ENCODE data around the gene CAV1.

DNA sequence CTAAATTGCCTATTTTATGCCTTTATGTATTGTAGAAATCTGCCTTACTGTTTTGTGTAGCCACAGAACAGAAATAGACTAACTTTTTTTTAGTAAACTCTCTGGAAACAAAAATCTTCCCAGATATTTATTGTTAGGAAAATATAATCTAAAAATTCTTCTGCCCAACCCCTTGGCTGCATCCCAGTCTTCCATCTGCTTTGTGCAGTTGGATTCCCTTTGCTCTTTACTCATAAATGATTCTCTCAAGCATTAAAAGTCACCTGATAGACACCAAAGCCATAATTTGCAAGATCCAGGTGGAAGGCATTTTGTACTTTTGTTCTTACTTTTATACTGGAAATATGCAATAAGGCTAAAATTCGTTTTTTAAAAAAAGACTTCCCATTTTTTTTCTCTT is 31.4 kb upstream of the CAV1 start:
- TF ChIP-seq, protein P1, sequence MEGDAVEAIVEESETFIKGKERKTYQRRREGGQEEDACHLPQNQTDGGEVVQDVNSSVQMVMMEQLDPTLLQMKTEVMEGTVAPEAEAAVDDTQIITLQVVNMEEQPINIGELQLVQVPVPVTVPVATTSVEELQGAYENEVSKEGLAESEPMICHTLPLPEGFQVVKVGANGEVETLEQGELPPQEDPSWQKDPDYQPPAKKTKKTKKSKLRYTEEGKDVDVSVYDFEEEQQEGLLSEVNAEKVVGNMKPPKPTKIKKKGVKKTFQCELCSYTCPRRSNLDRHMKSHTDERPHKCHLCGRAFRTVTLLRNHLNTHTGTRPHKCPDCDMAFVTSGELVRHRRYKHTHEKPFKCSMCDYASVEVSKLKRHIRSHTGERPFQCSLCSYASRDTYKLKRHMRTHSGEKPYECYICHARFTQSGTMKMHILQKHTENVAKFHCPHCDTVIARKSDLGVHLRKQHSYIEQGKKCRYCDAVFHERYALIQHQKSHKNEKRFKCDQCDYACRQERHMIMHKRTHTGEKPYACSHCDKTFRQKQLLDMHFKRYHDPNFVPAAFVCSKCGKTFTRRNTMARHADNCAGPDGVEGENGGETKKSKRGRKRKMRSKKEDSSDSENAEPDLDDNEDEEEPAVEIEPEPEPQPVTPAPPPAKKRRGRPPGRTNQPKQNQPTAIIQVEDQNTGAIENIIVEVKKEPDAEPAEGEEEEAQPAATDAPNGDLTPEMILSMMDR (optimal IDR thresholded peaks at IDR 0.05 in 1 of 3, IDR thresholded peaks at IDR 0.05 in 1 of 3, conservative IDR thresholded peaks at IDR 0.05 in 1 of 3; ENCODE audit: extremely low read depth in 1 of 3, insufficient read depth in 2 of 3, low read length in 3 of 3): no peak
- no peak for TF ChIP-seq EZH2 (IDR thresholded peaks at IDR 0.05; ENCODE audit: low read length)
